NCI-H1694 (cell line): ENCODE data around the gene MCTP1.

ENCODE experiments used
- DNase-seq: peaks from one replicate; lab custom pipeline; 2025; lab: John Stamatoyannopoulos, UW

MCTP1 gene

GRCh38 chr5:95075111-95075510 is 209.8 kb downstream of the MCTP1 start:
- no peak for DNase-seq

- no peak for DNase-seq
These were observed 212.6 kb downstream of the MCTP1 start for GRCh38 chr5:95072281-95072680.

GRCh38 chr5:95070866-95071265 is 214.0 kb downstream of the MCTP1 start:
- DNase-seq = no peak

- DNase-seq = no peak
These were observed 214.4 kb downstream of the MCTP1 start for GRCh38 chr5:95070453-95070852.

- no peak for DNase-seq
These were observed 214.9 kb downstream of the MCTP1 start for GRCh38 chr5:95069948-95070347.

- no peak for DNase-seq
These were observed 215.9 kb downstream of the MCTP1 start for GRCh38 chr5:95069021-95069420.

GRCh38 chr5:95068289-95068910 is 216.5 kb downstream of the MCTP1 start:
- DNase-seq = no peak

- DNase-seq = no peak
These were observed 218.8 kb downstream of the MCTP1 start for GRCh38 chr5:95066048-95066447.

GRCh38 chr5:95063492-95063891 is 221.4 kb downstream of the MCTP1 start:
- no peak for DNase-seq

GRCh38 chr5:95060098-95060497 is 224.8 kb downstream of the MCTP1 start:
- no peak for DNase-seq

GRCh38 chr5:95059636-95060035 is 225.3 kb downstream of the MCTP1 start:
- no peak for DNase-seq

- DNase-seq = no peak
These were observed 227.3 kb downstream of the MCTP1 start for GRCh38 chr5:95057615-95058014.

- DNase-seq = no peak
These were observed 231.6 kb downstream of the MCTP1 start for GRCh38 chr5:95053253-95053652.

- DNase-seq = no peak
These were observed 234.2 kb downstream of the MCTP1 start for GRCh38 chr5:95050708-95051107.

GRCh38 chr5:95048628-95049027 is 236.3 kb downstream of the MCTP1 start:
- no peak for DNase-seq

GRCh38 chr5:95045181-95045965 is 239.5 kb downstream of the MCTP1 start:
- no peak for DNase-seq

GRCh38 chr5:95044096-95044495 is 240.8 kb downstream of the MCTP1 start:
- DNase-seq = no peak

- DNase-seq = no peak
These were observed 241.2 kb downstream of the MCTP1 start for GRCh38 chr5:95043648-95044047.

- no peak for DNase-seq
These were observed 241.7 kb downstream of the MCTP1 start for GRCh38 chr5:95043234-95043633.

GRCh38 chr5:95042037-95042436 is 242.9 kb downstream of the MCTP1 start:
- DNase-seq = no peak

GRCh38 chr5:95035891-95036685 is 248.8 kb downstream of the MCTP1 start:
- no peak for DNase-seq

- no peak for DNase-seq
These were observed 252.1 kb downstream of the MCTP1 start for GRCh38 chr5:95032801-95033200.
